ENCODE results near the gene TMEM181.
"Not testable (repeated sequence)": the region's sequence is repeated elsewhere in the genome, so short reads cannot be mapped to it uniquely, and the experiment has no call there.

Gene TMEM181

GRCh38 chr6:158663625-158664165 is 103.8 kb downstream of the TMEM181 start:
- DNase-seq: no peak

- DNase-seq: no peak
Observed at GRCh38 chr6:158665332-158665731, 105.4 kb downstream of the TMEM181 start.

GRCh38 chr6:158666628-158667359 is 106.9 kb downstream of the TMEM181 start:
- no peak for DNase-seq

- no peak for DNase-seq
Observed at GRCh38 chr6:158667360-158667981, 107.6 kb downstream of the TMEM181 start.

- no peak for DNase-seq
Observed at GRCh38 chr6:158668707-158669103, 108.8 kb downstream of the TMEM181 start.

- DNase-seq: no peak
Observed at GRCh38 chr6:158669145-158670035, 109.5 kb downstream of the TMEM181 start.

GRCh38 chr6:158672119-158672518 is 112.2 kb downstream of the TMEM181 start:
- not testable (repeated sequence) for DNase-seq

GRCh38 chr6:158672726-158673125 is 112.8 kb downstream of the TMEM181 start:
- no peak for DNase-seq

- DNase-seq: no peak
Observed at GRCh38 chr6:158674342-158675131, 114.6 kb downstream of the TMEM181 start.

- DNase-seq: not testable (repeated sequence)
Observed at GRCh38 chr6:158677094-158677493, 117.2 kb downstream of the TMEM181 start.

GRCh38 chr6:158677906-158678578 is 118.2 kb downstream of the TMEM181 start:
- DNase-seq: no peak

GRCh38 chr6:158680015-158680414 is 120.1 kb downstream of the TMEM181 start:
- DNase-seq: no peak

GRCh38 chr6:158680481-158680880 is 120.6 kb downstream of the TMEM181 start:
- DNase-seq: no peak

GRCh38 chr6:158684311-158684710 is 124.4 kb downstream of the TMEM181 start:
- no peak for DNase-seq

GRCh38 chr6:158684745-158685324 is 124.9 kb downstream of the TMEM181 start:
- no peak for DNase-seq
